NCI-H524 treated with DMSO at 0.1 percent for 48 hours (cell line): ENCODE data around the gene ERG28.
"Not testable (repeated sequence)": the region's sequence is repeated elsewhere in the genome, so short reads cannot be mapped to it uniquely, and the experiment has no call there.

ENCODE experiments used
- DNase-seq: peaks from one replicate; lab custom pipeline; 2025; lab: John Stamatoyannopoulos, UW

Gene ERG28

DNA sequence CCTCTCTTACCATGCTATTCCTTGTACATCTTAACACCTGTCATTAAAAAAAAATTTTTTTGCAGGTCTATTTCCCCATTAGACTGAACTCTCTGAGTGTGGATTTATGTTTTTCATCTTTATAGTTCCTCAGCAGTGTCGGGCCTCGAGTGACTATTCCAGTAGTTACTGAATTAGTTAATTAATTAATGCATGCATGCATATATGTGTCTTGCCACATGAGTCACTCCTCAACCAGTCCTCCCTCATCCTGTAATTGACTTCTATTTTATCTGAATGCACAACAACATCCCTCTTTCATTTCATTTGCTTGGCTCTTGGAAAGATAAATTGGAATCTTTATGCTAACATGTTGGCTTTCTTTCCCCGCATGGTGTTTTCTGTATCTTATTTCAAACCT lies 35.6 kb downstream of the ERG28 start:
- no peak for DNase-seq

DNA sequence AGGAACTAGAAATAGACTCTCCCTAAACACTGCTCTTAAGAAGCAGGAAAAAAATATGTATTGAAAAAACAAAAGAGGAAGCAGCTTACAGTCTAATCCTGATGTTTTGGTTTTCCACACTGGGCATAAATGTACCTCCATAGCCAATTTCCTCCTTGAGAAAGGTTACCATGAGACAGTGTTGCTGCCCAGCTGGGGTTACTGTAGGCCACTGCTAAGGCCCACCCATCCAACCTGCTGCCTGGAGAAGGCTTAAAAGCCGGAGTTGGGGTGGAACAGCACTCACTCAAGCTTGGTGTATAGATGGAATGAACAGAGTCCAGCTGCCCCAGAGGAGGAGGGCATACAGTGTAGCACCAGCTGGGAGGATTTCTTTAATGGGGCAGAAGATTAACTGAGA lies 41.1 kb downstream of the ERG28 start:
- no peak for DNase-seq

DNA sequence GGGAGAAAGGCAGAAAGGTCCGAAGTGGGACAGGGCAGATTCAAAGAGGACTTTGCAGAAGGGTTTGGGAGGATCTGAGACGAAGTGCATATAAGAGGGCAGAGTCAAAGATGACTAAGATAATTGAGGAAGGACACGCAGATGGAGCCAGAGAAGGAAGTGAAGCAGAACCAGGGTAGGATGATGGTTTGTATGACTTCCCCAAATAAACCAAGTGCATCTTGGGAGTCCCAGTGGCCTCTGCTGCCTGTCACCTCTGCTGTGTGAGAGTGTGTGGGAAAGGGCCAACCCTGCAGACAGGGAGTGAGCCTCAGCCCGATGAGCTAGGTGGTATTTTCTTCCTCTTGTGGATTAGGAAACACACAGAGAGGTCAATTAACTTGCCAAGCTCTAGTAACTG lies 45.5 kb downstream of the ERG28 start:
- no peak for DNase-seq

DNA sequence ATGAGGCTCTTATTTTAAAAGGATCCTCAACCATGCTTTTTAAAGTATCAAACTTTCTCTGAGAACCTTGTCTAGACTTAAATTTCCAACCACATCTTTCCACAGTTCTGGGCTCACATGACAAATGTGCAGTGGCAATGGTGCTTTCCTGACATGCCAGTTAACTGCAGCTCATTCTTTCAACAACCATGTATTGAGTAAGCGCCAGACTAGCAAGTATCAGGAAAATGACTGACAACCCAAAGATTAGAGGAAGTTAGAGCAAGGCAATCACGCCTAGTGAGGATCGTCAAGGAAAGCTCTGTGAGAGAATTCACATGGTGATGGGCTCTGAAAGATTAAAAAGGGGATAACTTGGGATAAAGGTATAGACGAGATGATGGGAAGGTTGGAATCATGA lies 46.5 kb downstream of the ERG28 start:
- DNase-seq: no peak

DNA sequence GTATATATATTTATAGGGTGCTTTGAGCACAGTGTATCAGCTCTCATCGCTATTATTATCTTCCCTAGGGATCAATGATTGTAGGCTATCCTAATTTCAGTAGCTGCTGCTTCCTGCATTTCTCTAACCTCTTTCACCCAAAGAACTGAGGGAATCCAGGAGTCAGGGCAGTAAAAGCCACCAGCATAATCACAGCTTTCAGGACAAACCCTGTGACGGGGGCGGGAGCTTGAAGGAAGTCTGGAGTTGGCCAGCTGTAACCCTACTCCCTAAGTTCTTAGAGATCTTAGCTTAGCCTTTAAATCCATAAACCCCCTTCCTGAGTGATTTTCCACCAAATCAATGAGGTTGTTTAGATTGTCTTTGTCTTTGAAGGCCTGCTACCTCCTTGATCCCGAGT lies 48.5 kb downstream of the ERG28 start:
- no peak for DNase-seq

DNA sequence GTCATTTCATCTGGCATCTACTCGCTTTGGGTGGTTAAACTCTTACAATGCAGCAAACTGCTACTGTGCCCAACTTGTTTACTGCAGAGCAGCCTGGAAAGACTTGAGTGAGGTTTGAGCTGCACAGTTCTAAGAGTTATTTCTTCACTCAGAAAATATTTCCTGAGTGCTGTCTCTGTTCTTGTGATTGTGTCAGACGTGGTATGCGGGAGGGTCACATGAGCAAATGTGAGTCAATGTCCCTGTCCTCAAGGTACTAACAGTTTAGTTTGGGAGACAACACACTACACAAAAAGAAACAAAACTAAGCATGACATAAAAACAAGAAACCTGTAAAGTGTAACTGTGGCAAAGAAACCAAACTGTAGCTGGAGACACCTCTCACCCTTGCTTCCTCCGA lies 49.8 kb downstream of the ERG28 start:
- no peak for DNase-seq

DNA sequence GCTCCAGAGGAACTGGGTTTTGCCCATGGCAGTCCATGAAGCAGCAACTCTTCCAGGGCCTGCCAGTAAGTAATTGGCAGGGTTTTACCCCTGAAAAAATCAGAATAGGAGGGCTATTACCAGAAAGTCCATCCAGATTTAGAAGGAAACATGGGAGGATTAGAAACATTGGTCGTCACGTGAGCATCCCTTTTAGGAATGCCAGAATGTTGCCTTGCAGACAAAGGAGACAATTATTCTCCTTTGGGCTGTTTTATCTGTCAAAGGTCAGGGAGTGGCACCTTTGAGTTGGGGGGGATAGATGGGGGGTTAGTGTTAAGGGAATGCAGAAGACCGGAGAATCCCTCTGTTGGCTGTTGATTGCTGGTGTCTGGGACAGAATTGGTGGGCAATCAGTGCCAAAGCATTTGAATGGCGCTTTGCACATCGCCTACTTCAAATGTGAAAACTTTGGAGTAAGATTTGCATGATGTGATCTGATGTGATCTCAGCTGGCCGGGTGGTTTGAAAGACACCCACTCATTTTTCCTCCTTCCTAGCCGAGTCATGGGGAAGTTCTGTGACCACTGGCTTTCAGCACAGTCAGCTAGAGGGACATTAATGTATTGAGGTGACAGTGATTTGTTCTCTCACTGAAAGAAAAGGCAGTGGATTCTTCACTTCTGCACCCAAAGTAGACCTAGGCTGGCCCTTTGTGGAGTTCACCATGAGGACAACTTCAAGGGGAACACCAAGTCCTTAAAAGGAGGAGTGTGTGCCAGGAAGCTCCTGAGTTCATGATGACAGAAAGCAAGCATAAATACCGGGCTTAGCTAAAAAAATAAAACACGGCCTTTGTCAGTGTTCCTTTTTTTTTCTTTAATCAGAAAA lies 50.8 kb downstream of the ERG28 start:
- DNase-seq: no peak

DNA sequence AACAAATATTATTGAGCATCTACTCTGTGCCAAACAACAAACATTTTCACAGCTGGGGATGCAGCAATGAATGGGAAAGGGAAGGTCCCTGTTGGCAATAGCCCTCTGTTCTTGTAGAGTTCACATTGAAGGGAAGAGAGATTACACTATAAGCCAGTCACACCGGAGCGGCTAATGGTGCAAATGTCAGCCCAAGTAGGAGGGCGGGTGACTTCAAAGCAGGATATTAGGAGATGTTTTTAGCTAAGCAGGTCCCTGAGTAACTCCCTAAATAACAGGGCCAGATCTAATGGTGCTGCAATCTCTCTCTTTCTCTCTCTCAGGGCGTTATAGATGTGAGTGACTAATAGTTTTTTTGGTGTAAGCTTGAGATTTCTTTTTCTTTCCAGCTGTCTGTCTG lies 51.6 kb downstream of the ERG28 start:
- no peak for DNase-seq

DNA sequence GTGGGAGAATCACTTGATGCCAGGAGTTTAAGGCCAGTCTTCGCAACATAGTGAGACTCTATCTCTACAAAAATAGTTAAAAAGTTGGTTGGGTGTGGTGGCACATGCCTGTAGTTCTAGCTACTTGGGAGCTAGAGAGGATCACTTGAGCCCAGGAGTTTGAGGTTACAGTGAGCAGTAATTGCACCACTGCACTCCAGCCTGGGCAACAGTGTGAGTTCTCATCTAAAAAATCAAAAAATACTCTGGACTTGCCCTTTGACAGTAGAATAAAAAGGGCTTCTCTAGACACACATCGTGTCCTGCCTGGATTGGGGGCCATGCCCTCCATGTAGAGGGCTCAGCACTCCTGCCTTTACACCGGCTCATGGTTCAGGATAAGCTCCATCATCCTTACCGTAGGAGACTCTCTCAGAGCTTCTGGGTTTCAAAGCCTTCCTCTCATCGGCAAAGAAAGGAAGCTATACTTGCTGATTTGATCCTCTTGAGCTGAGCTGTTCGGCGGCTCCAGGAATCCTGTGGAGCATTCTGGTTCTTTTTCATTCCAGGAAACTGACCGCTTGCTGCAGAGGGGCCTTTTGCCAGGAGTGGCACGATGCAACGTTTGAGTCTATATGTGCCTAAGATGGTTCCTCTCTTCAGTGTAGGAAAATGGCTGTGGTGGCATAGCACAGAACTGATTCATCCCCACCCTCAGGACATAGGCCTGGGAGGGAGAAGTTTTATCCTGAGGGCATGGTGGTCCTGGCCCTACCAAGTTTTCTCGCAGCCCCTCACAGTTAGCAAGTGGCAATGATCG lies 52.6 kb downstream of the ERG28 start:
- no peak for DNase-seq

DNA sequence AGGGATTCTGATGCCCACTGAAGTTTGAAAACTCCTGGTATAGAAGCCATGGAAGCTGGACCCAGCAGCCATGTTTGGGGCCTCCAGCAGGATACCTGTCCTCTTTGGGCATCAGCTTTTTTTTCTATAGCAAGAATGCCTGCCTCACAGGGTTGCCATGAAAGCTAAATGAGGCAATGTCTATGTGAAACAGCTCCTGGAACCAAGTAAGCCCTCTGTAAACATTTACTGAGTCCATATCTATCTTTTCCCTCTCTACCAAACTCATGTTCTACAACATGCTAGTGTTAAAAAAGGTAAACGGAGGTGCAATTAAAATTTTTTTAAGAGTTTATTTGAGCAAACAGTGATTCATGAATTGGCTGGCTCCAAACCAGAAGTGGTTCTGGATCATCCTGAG lies 53.6 kb downstream of the ERG28 start:
- DNase-seq: no peak

DNA sequence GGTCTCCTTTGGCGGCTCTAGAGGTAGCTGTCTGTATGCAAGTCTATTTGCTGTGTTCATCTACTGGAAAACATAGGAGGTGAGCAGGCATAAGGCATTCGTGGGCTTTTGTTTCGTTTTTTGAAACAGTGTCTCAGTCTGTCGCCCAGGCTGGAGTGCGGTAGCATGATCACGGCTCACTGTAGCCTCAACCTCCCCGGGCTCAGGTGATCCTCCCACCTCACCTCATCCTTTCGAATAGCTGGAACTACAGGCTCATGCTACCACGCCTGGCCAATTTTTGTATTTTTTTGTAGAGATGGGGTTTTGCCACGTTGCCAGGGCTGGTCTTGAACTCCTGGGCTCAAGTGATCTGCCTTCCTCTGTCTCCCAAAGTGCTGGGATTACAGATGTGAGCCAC lies 54.8 kb downstream of the ERG28 start:
- no peak for DNase-seq

DNA sequence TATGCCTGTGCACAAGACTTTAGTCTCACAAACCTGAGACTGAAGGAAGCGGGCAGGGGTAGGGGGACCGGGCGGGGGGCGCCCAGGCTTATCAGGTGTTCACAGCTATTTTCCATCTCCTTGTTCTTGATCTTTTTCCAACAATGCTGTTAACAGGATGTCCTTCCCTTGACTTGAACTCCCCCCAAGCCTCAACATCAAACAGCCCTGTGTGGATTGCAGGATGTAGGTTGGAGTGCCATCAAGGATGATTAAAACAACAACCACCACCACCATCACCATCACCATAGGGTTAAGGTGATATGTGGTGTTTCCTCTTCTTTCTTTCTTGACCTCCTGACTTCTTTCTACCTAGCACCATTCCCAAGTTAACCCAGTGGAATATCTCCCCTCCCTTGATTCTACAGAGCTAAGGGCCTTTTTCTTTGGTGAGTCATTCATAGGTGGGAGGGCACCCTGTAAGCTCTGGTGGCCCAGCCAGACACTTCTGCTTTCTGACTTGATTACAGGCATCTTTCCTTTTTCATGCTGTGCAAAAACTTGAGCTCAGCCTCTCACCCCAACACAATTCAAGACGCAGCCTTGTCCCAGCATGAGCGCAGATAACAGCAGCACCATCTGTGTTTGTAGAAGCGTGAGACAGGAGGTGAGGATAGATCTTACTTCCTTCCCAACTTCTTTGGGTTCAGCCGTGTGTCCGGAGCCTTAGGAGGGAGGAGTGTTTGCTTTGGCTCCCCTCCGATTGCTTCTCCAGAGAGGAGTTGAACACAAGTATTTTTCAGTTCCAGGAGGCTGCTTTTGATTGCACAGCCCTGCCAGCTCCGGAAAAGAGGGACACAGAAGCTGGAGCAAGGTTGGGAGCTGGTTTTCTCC lies 55.5 kb downstream of the ERG28 start:
- DNase-seq: no peak

DNA sequence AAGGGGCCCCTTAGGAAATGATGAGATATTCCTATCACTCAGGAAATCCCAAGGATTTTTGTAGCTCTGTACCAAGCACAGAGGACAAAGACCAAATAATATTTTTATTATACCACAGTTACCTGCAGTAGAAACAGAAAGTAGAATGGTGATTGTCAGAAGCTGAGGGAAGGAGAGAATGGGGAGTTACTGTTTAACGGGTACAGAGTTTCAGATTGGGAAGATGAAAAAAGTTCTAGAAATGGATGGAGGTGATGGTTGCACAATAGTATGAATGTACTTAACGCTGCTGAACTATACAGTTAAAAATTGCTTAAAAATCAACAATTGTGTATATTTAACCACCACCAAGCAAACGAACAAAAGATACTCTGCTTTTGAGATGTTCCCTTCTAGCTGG lies 58.2 kb downstream of the ERG28 start:
- no peak for DNase-seq

DNA sequence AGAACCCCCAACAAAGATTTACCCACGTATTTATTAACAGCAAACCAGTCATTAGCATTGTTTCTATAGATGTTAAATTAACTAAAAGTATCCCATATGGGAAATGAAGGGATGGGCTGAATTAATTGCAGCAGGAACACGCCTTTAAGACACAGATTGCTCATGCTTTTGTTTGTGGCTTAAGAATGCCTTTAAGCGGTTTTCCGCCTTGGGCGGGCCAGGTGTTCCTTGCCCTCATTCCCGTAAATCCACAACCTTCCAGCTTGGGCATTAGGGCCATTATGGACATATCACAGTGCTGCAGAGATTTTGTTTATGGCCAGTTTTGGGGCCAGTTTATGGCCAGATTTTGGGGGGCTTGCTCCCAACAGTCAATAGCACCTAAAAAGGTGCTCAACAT lies 59.6 kb downstream of the ERG28 start:
- DNase-seq: not testable (repeated sequence)

DNA sequence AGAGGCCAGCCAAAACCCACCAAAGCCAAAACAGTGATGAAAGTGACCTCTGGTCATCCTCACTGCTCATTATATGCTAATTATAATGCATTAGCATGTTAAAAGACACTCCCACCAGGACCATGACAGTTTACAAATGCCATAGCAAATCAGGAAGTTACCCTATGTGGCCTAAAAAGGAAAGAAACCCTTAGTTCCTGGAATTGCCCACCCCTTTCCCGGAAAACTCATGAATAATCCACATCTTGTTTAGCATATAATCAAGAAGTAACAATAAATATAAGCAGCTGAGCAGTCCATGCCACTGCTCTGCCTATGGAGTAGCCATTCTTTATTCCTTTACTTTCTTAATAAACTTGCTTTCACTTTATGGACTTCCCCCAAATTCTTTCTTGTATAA lies 60.6 kb downstream of the ERG28 start:
- not testable (repeated sequence) for DNase-seq
